ENCODE results near the gene CRB3. TPM values are rescaled to one million over a fixed set of nuclear protein-coding genes. Genes with fewer than 3 reads are reported as not detected.

The CRB3 gene
- total and polyA plus RNA-seq, 8 donors = 7.6 to 203 (median 49.0) TPM

DNA sequence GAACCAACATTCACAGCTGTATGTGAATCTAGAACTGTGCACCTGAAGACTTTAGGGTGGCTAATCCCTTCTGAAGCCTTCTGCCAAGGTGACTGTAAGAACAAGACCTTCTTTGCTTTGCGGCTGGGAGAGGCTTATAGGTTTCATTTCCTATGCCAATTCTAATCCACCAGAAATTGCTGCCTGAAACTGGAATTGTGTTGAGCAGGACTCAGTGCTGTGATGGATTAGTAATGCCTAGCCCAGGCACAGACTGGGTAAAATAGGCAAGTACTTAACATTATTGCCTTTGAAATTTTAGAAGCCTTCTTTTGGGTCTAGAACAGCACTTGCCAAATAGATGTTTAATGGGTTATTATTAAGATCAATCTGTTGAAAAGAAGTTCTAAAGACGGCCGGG is 16.0 kb upstream of the CRB3 start:
- Histone ChIP-seq H3K27me3 (no peaks in the 10 kb centered on the region), H3K36me3 (peaks cover 2 to 85% (median 57%) of the 10 kb centered on the region in 4 donors), H3K27ac (no peak overlapping the region), H3K4me1 (no peaks in the 10 kb centered on the region), H3K4me3 (no peak overlapping the region), H3K9me3 (peaks cover 0 to 7% (median 0%) of the 10 kb centered on the region in 4 donors)
- 85 to 97% (median 90%) methylated on average over 3 of the region's 3 CpGs for WGBS, 5 donors
- intact Hi-C loops (cut with DNase I; ENCODE audit: low total_unique reads) = no loop called here
- DNase-seq = no peak
- TF ChIP-seq POLR2AphosphoS5 (IDR thresholded peaks at IDR 0.05) (no peak), EP300 (IDR thresholded peaks at IDR 0.05) (no peak), POLR2A (IDR thresholded peaks at IDR 0.05) (no peak)
- TF ChIP-seq, protein P1, sequence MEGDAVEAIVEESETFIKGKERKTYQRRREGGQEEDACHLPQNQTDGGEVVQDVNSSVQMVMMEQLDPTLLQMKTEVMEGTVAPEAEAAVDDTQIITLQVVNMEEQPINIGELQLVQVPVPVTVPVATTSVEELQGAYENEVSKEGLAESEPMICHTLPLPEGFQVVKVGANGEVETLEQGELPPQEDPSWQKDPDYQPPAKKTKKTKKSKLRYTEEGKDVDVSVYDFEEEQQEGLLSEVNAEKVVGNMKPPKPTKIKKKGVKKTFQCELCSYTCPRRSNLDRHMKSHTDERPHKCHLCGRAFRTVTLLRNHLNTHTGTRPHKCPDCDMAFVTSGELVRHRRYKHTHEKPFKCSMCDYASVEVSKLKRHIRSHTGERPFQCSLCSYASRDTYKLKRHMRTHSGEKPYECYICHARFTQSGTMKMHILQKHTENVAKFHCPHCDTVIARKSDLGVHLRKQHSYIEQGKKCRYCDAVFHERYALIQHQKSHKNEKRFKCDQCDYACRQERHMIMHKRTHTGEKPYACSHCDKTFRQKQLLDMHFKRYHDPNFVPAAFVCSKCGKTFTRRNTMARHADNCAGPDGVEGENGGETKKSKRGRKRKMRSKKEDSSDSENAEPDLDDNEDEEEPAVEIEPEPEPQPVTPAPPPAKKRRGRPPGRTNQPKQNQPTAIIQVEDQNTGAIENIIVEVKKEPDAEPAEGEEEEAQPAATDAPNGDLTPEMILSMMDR (IDR thresholded peaks at IDR 0.05) = no peak

DNA sequence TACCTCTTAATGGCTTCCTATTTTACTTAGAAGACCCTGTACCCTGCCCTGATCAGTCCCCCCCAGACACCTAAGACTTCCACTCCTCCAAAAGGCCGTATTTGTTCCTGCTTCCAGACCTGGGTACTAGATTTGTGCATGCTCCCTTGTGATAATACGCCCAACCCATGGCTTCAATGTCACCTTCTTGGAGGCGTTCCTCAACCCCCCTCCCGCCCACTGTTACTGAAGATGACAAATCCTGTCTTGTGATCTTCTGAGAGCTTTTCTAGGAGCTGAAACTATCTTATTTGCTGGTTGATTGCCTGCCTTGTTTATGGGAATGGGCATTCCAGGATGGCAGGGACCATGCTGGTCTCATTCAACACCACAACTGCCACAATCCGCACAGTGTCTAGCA is 13.9 kb upstream of the CRB3 start:
- no peaks in the 10 kb centered on the region for H3K27me3 ChIP-seq
- peaks cover 4 to 24% (median 13%) of the 10 kb centered on the region in 4 donors for H3K9me3 ChIP-seq
- TF ChIP-seq POLR2A (IDR thresholded peaks at IDR 0.05) (no peak), EP300 (IDR thresholded peaks at IDR 0.05) (no peak), POLR2AphosphoS5 (IDR thresholded peaks at IDR 0.05) (no peak)
- TF ChIP-seq, protein P1 (IDR thresholded peaks at IDR 0.05) = no peak
- H3K4me1 ChIP-seq = no peaks in the 10 kb centered on the region
- intact Hi-C loops (cut with DNase I; ENCODE audit: low total_unique reads) = no loop called here
- no peak for DNase-seq
- no peak overlapping the region for H3K27ac ChIP-seq
- H3K4me3 ChIP-seq = no peak overlapping the region
- H3K36me3 ChIP-seq = peaks cover 10 to 85% (median 66%) of the 10 kb centered on the region in 4 donors
- 95 to 97% (median 96%) methylated on average over 5 of the region's 5 CpGs for WGBS, 5 donors

DNA sequence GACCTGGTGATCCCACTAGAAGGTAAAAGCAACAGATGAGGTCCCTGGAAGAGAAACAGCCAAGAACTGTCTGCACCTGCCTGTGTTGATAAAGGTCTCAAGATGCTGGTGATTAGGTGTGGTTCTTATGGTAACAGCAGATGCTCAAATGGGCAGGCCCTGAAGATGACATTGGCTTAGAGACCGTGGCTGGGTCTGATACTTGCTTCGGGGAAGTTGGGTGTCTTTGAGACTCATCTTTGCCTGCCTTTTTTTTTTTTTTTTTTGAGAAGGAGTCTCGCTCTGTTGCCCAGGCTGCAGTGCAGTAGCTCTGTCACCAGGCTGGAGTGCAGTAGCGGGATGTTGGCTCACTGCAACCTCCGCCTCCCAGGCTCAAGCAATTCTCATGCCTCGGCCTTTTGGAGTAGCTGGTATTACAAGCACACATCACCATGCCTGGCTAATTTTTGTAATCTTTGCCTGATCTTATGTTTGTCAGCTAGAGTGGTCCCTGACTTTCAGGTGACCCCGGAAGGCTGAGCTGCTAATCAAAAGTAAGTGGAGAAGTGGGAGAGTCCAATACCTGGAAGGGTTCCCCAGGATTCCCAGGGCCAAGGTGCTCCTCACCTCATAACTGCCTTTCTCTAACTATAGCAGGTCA is 12.4 kb upstream of the CRB3 start:
- WGBS, 5 donors = 88 to 96% (median 92%) methylated on average over 7 of the region's 7 CpGs
- TF ChIP-seq EP300 (IDR thresholded peaks at IDR 0.05) (no peak), POLR2AphosphoS5 (IDR thresholded peaks at IDR 0.05) (no peak), POLR2A (IDR thresholded peaks at IDR 0.05) (no peak)
- TF ChIP-seq, protein P1 (IDR thresholded peaks at IDR 0.05) = no peak
- intact Hi-C loops (cut with DNase I; ENCODE audit: low total_unique reads) = no loop called here
- Histone ChIP-seq H3K27me3 (no peaks in the 10 kb centered on the region), H3K36me3 (peaks cover 8 to 85% (median 70%) of the 10 kb centered on the region in 4 donors), H3K4me3 (no peak overlapping the region), H3K4me1 (no peaks in the 10 kb centered on the region), H3K27ac (no peak overlapping the region), H3K9me3 (peaks cover 4 to 17% (median 13%) of the 10 kb centered on the region in 4 donors)
- DNase-seq = no peak

DNA sequence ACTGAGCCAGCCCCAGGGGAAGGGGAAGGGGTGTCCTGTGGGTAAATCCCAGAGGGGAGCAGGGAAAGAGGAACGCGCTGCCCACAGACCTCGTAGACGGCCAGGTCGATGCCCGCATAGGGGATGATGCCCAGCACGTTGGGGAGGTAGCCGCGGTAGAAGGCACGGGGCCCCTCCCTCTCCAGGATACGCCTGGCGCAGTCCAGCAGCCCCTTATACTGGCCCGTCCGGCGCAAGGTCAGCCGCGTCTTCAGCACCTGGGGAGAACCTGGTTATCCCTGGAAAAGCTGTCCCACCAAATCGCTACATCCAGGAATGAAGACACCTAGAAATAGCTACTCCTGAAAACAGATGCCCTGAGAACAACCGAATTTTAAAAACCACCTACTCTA is 11.9 kb upstream of the CRB3 start:
- intact Hi-C loops (cut with DNase I; ENCODE audit: low total_unique reads) = no loop called here
- WGBS, 5 donors = 94 to 97% (median 96%) methylated on average over 19 of the region's 19 CpGs
- H3K4me3 ChIP-seq = no peak overlapping the region
- DNase-seq = no peak
- TF ChIP-seq EP300 (IDR thresholded peaks at IDR 0.05) (no peak), POLR2A (IDR thresholded peaks at IDR 0.05) (no peak), POLR2AphosphoS5 (IDR thresholded peaks at IDR 0.05) (no peak)
- TF ChIP-seq, protein P1 (IDR thresholded peaks at IDR 0.05) = no peak
- H3K27ac ChIP-seq = no peak overlapping the region
- H3K9me3 ChIP-seq = peaks cover 4 to 17% (median 13%) of the 10 kb centered on the region in 4 donors
- no peaks in the 10 kb centered on the region for H3K4me1 ChIP-seq
- peaks cover 8 to 83% (median 67%) of the 10 kb centered on the region in 4 donors for H3K36me3 ChIP-seq
- H3K27me3 ChIP-seq = no peaks in the 10 kb centered on the region

Measured in stomach (tissue), 9 donors.